H4 (cell line): ENCODE data around the gene U2AF2. TPM values are rescaled to one million over a fixed set of nuclear protein-coding genes. Genes with fewer than 3 reads are reported as not detected.
"Not testable (repeated sequence)": the region's sequence is repeated elsewhere in the genome, so short reads cannot be mapped to it uniquely, and the experiment has no call there.

Experiments
- DNase-seq: peaks from one replicate; pipeline ENCODE4 v3.0.0-alpha.2; 2015; ENCODE audit warnings: low spot score
- total RNA-seq: library from RNA; depleted of rRNA; stranded (reverse); fragments of >200 nt; shearing (Covaris generic); gene quantifications from 2 replicates; pipeline ENCODE4 v1.2.3, GENCODE V29; 2014; rRNA removed

The U2AF2 gene
- total RNA-seq, 1 experiment from 2014 or later, result 95.5 TPM

GRCh38 chr19:55705972-55706371, 51.1 kb downstream of the U2AF2 start:
- DNase-seq, result no peak

- DNase-seq, result no peak
These were observed 56.9 kb downstream of the U2AF2 start for GRCh38 chr19:55711719-55712118.

DNA sequence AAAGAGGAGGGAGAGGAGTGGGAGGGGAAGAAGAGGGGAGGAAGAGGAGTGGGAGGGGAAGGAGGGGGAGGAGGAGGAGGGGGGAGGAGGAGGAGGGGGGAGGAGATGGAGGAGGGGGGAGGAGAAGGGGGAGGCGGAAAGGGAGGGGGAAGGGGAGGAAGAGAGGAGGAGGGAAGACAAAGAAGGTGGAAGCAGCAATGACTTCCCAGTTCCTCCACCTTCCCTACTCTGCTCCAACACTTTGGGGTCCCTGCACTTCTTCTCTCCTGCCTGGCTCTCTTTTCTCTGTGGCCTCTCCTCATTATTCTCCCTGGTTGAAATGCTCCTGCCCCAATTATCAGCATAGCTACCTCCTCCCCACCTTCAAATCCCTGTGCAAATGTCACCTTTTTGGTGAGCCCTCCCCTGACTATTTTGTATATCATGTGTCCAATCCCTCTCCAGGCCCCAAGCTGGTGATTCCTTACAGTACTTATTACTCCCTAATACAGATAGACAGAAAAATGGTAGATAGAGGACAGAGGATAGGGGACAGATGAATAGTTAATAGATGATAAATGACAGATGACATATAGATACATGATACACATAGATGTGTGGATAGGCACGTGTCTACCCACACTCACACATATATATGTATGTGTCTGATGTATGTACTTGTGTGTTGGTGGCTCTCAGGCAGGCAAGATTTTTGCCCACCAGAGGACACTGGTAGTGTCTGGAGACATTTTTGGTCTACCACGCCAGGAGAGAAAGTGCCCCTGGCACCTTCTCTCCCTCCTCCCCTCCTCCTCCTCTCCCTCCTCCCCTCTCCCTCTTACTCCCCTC, 58.2 kb downstream of the U2AF2 start:
- no peak for DNase-seq

DNA sequence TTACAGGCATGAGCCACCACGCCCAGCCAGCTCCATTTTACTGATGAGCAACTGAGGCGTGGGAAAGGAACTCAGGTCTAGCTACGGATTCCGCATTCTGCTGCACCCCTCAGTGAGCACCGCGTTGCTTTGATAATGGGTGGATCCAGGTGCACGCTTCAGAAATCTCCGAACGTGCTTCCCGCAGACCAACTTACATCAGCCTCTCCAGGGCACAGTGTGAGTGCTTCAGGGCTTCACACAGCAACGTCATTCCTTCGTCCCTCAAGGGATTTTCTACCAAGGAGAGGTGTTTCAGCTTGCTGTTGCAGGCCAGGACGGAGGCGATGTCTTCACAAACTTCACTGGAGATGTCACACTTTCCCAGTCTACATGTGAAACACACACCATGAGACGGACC, 61.7 kb downstream of the U2AF2 start:
- DNase-seq, result no peak

DNA sequence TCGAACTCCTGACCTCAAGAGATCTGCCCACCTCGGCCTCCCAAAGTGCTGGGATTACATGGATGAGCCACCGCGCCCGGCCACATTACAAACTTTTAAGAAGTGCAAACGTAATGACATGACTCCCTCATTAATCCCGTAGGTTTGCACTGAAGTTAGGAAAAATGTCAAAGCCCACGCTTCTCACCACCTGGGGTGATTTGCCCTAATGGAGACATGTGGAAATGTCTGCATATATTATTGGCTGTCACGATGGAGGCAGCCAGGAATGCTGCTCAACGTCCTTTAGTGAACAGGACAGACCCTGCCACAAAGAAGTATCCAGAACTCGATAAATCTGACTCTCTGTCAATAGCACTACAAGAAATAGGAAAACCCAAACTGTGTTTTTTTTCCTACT, 62.4 kb downstream of the U2AF2 start:
- DNase-seq, result no peak

- DNase-seq, result not testable (repeated sequence)
These were observed 63.3 kb downstream of the U2AF2 start for GRCh38 chr19:55717879-55718711.

GRCh38 chr19:55720214-55720746, 65.4 kb downstream of the U2AF2 start:
- no peak for DNase-seq

DNA sequence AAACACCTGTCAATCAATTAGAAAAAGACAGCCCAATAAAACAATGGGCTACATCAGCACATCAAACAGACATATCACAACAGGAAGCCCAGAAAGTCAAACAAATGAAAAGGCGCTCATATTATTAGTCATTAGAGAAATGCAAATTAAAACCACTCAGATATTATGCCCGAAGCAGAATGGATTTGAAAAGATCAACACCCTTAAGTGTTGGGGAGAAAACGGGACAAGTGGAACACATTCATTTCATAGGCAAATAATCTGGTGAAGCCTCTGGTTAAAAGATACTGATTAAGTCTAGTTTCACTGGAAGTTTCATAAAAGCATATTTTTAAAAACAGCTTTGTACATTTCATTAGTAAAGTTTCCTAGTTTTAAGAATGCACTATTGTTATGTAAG, 66.0 kb downstream of the U2AF2 start:
- no peak for DNase-seq

- no peak for DNase-seq
These were observed 68.7 kb downstream of the U2AF2 start for GRCh38 chr19:55723491-55723890.

Other genes starting within 250 kb of the U2AF2 start
- gene UBE2S, start 247.2 kb upstream of the U2AF2 start, total RNA-seq, result 284 and 324 TPM in 2 replicates
- not detected in 2 replicates for gene SHISA7, start 211.7 kb upstream of the U2AF2 start, total RNA-seq
- 187 and 279 TPM in 2 replicates for gene ISOC2, start 193.4 kb upstream of the U2AF2 start, total RNA-seq
- gene C19orf85, start 190.3 kb upstream of the U2AF2 start, total RNA-seq, result not detected in 2 replicates
- 1.4 and 3.9 TPM in 2 replicates for gene ZNF628, start 178.4 kb upstream of the U2AF2 start, total RNA-seq
- 28.0 and 28.9 TPM in 2 replicates for gene NAT14, start 169.8 kb upstream of the U2AF2 start, total RNA-seq
- gene SSC5D, start 166.6 kb upstream of the U2AF2 start, total RNA-seq, result 0.23 and 0.29 TPM in 2 replicates
- gene SBK2, start 117.9 kb upstream of the U2AF2 start, total RNA-seq, result not detected in 2 replicates
- gene SBK3, start 109.5 kb upstream of the U2AF2 start, total RNA-seq, result not detected in 2 replicates
- 2.5 and 4.6 TPM in 2 replicates for gene ZNF579, start 74.2 kb upstream of the U2AF2 start, total RNA-seq
- gene FIZ1, start 55.5 kb upstream of the U2AF2 start, total RNA-seq, result 5.1 and 7.8 TPM in 2 replicates
- 16.7 and 21.9 TPM in 2 replicates for gene ZNF524, start 54.7 kb upstream of the U2AF2 start, total RNA-seq
- gene ZNF865, start 49.4 kb upstream of the U2AF2 start, total RNA-seq, result 1.0 TPM in 2 replicates
- 5.2 and 7.2 TPM in 2 replicates for gene ZNF784, start 30.5 kb upstream of the U2AF2 start, total RNA-seq
- gene ZNF580, start 14.0 kb upstream of the U2AF2 start, total RNA-seq, result 9.6 and 19.2 TPM in 2 replicates
- 28.9 and 29.5 TPM in 2 replicates for gene ZNF581, start 11.4 kb upstream of the U2AF2 start, total RNA-seq
- gene CCDC106, start 6.8 kb upstream of the U2AF2 start, total RNA-seq, result 0.45 and 2.4 TPM in 2 replicates
- gene EPN1, start 20.2 kb downstream of the U2AF2 start, total RNA-seq, result 43.6 and 59.6 TPM in 2 replicates
- gene NLRP9, start 83.4 kb downstream of the U2AF2 start, total RNA-seq, result not detected in 2 replicates
- gene RFPL4A, start 104.1 kb downstream of the U2AF2 start, total RNA-seq, result 7.7 and 12.4 TPM in 2 replicates
- 1.8 TPM in 1 of 2 replicates, not detected in the other for gene RFPL4AL1, start 114.1 kb downstream of the U2AF2 start, total RNA-seq
- gene NLRP11, start 177.0 kb downstream of the U2AF2 start, total RNA-seq, result 2.1 and 2.4 TPM in 2 replicates
- gene NLRP4, start 181.5 kb downstream of the U2AF2 start, total RNA-seq, result 4.7 and 7.9 TPM in 2 replicates